Panc1 (cell line): Measurements from ENCODE around the gene IL11RA. TPM values are rescaled to one million over a fixed set of nuclear protein-coding genes. Genes with fewer than 3 reads are reported as not detected.
A peak's percentile ranks its signal among the peaks of the same experiment; 100 is the strongest.

Experiments
- ATAC-seq: fragments of 200-7000 bp; cut with Tn5 transposase; 2 replicates; pipeline ENCODE4 v1.9.1; 2020; ENCODE audit warnings: mild to moderate bottlenecking, moderate library complexity
- BruUV-seq: library from RNA; stranded (reverse); fragments of 400-500 nt; replicated peaks from 2 replicates; lab custom pipeline; 2021; lab: Mats Ljungman, UMichigan
- CTCF ChIA-PET: fragments of 300-600 bp; sonication (Branson Sonifier 250); formaldehyde crosslinking; loops from one replicate; lab custom pipeline; 2022; ENCODE audit warnings: antibody characterized with exemption; lab: Charles Lee
- POLR2A ChIA-PET: fragments of 300-600 bp; sonication (Branson Sonifier 250); formaldehyde crosslinking; loops from one replicate; lab custom pipeline; 2022; ENCODE audit warnings: antibody characterized with exemption; lab: Charles Lee
- DNase-seq: peaks from one replicate; pipeline ENCODE4 v3.0.0-alpha.2; 2010; ENCODE audit warnings: low read depth, low spot score
- H3K27ac ChIP-seq: 2 replicates; pipeline ENCODE4 v1.5.1; 2011; ENCODE audit warnings: mild to moderate bottlenecking, low read length, inconsistent platforms
- H3K27me3 ChIP-seq: fragments of 200-500 bp; sonication (Bioruptor generic); 2 replicates; pipeline ENCODE4 v1.6.0; 2014; ENCODE audit warnings: low read length, inconsistent platforms; ENCODE audit not compliant: control insufficient read depth, insufficient read depth
- H3K36me3 ChIP-seq: fragments of 200-500 bp; sonication (Bioruptor generic); 2 replicates; pipeline ENCODE4 v1.5.1; 2014; ENCODE audit warnings: inconsistent platforms, mild to moderate bottlenecking, low read length, moderate library complexity; ENCODE audit not compliant: control insufficient read depth, insufficient read depth
- H3K4me1 ChIP-seq: 2 replicates; pipeline ENCODE4 v1.5.1; 2011; ENCODE audit warnings: inconsistent platforms, mild to moderate bottlenecking, low read length, moderate library complexity; ENCODE audit not compliant: control insufficient read depth, insufficient read depth
- H3K4me3 ChIP-seq, 2 experiments: 2 replicates each; pipeline ENCODE4 v1.5.1; 2011 to 2012; ENCODE audit warnings: low read depth in 2 of 2, low read length in 2 of 2, mild to moderate bottlenecking in 2 of 2, inconsistent platforms in 1 of 2, moderate library complexity in 1 of 2
- H3K9me3 ChIP-seq: fragments of 200-500 bp; sonication (Bioruptor generic); 2 replicates; pipeline ENCODE4 v1.5.1; 2014; ENCODE audit warnings: low read depth, mild to moderate bottlenecking, inconsistent platforms, low read length, moderate library complexity; ENCODE audit not compliant: control insufficient read depth, insufficient read depth
- POLR2AphosphoS5 ChIP-seq: IDR thresholded peaks from 2 replicates; pipeline ENCODE4 v1.6.1; 2012; ENCODE audit warnings: mild to moderate bottlenecking, low read depth, low read length, moderate library complexity
- SIN3A ChIP-seq: IDR thresholded peaks from 2 replicates; pipeline ENCODE4 v1.6.1; 2012; ENCODE audit warnings: low read depth, mild to moderate bottlenecking, low read length, moderate library complexity, borderline replicate concordance; ENCODE audit not compliant: insufficient read depth
- TCF7L2 ChIP-seq: IDR thresholded peaks from 2 replicates; pipeline ENCODE4 v1.6.1; 2011; ENCODE audit warnings: mild to moderate bottlenecking, low read depth, low read length, inconsistent platforms
- in situ Hi-C: cut with HindIII; loops from 2 replicates; pipeline ENCODE4 v1.10.0; 2016; ENCODE audit warnings: low sequenced_read_pairs, low pct_unique_long_range_greater_than_20kb
- intact Hi-C: fragments of 100-400 bp; cut with micrococcal nuclease; formaldehyde crosslinking; loops from one replicate; pipeline ENCODE4 v1.10.0; 2022; ENCODE audit not compliant: unreplicated experiment
- total RNA-seq: library from RNA; stranded (reverse); gene quantifications from one replicate; pipeline ENCODE4 v1.2.1, GENCODE V29; 2021; ENCODE audit not compliant: unreplicated experiment
- TF ChIP-seq, protein P1 (sequence below): fragments of 450-650 bp; IDR thresholded peaks from 2 replicates; pipeline ENCODE4 v1.5.1; 2017; ENCODE audit warnings: mild to moderate bottlenecking
- TF ChIP-seq, protein P2 (sequence below), 2 experiments: IDR thresholded peaks; 2 replicates each; pipeline ENCODE4 v1.6.1; 2011 to 2012; ENCODE audit warnings: low read depth in 2 of 2, control low read depth in 1 of 2, low read length in 1 of 2, mild to moderate bottlenecking in 1 of 2, moderate library complexity in 1 of 2; ENCODE audit not compliant: insufficient read depth in 1 of 2

The IL11RA gene
- total RNA-seq, 1 experiment from 2014 or later = 21.6 TPM

- DNase-seq = no peak
- in situ Hi-C loops = no loop called here
- H3K27me3 ChIP-seq = no peaks in the 10 kb centered on the region
- no peaks in the 10 kb centered on the region for H3K9me3 ChIP-seq
- POLR2A ChIA-PET = interaction anchor here (0.6 kb wide), 1 partner anchor 378 kb away, joined by 5 read pairs; no protein-coding TSS in a partner anchor
- no peak for TF ChIP-seq SIN3A
- TF ChIP-seq TCF7L2 = no peak
- TF ChIP-seq, protein P1, sequence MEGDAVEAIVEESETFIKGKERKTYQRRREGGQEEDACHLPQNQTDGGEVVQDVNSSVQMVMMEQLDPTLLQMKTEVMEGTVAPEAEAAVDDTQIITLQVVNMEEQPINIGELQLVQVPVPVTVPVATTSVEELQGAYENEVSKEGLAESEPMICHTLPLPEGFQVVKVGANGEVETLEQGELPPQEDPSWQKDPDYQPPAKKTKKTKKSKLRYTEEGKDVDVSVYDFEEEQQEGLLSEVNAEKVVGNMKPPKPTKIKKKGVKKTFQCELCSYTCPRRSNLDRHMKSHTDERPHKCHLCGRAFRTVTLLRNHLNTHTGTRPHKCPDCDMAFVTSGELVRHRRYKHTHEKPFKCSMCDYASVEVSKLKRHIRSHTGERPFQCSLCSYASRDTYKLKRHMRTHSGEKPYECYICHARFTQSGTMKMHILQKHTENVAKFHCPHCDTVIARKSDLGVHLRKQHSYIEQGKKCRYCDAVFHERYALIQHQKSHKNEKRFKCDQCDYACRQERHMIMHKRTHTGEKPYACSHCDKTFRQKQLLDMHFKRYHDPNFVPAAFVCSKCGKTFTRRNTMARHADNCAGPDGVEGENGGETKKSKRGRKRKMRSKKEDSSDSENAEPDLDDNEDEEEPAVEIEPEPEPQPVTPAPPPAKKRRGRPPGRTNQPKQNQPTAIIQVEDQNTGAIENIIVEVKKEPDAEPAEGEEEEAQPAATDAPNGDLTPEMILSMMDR = no peak
- no peak for TF ChIP-seq POLR2AphosphoS5
- TF ChIP-seq, protein P2, sequence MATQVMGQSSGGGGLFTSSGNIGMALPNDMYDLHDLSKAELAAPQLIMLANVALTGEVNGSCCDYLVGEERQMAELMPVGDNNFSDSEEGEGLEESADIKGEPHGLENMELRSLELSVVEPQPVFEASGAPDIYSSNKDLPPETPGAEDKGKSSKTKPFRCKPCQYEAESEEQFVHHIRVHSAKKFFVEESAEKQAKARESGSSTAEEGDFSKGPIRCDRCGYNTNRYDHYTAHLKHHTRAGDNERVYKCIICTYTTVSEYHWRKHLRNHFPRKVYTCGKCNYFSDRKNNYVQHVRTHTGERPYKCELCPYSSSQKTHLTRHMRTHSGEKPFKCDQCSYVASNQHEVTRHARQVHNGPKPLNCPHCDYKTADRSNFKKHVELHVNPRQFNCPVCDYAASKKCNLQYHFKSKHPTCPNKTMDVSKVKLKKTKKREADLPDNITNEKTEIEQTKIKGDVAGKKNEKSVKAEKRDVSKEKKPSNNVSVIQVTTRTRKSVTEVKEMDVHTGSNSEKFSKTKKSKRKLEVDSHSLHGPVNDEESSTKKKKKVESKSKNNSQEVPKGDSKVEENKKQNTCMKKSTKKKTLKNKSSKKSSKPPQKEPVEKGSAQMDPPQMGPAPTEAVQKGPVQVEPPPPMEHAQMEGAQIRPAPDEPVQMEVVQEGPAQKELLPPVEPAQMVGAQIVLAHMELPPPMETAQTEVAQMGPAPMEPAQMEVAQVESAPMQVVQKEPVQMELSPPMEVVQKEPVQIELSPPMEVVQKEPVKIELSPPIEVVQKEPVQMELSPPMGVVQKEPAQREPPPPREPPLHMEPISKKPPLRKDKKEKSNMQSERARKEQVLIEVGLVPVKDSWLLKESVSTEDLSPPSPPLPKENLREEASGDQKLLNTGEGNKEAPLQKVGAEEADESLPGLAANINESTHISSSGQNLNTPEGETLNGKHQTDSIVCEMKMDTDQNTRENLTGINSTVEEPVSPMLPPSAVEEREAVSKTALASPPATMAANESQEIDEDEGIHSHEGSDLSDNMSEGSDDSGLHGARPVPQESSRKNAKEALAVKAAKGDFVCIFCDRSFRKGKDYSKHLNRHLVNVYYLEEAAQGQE (IDR thresholded peaks at IDR 0.05; ENCODE audit: insufficient read depth in 1 of 2, low read depth in 2 of 2, low read length in 1 of 2) = no peak
- no peaks in the 10 kb centered on the region for H3K36me3 ChIP-seq
- no peak within 1 kb of the TSS for H3K4me3 ChIP-seq
- intact Hi-C loops = no loop called here
- no TSS peak for BruUV-seq
- CTCF ChIA-PET = interaction anchor here (0.6 to 1.1 kb wide), 2 partner anchors 8 to 11 kb away, joined by 3 read pairs; no protein-coding TSS in a partner anchor
- peak; percentile 59 for ATAC-seq
- H3K4me1 ChIP-seq = no peaks in the 10 kb centered on the region
- H3K27ac ChIP-seq = no peak within 1 kb of the TSS
These were observed 39.3 kb downstream of the IL11RA start, which contains the start of gene CCL19 for GRCh38 chr9:34690983-34691935. TSS of gene CCL19 (minus strand) at chr9:34691276. CDS start at chr9:34691139, 137 bp downstream.

- ATAC-seq (no peak), DNase-seq (no peak)
- Histone ChIP-seq H3K27me3 (no peaks in the 10 kb centered on the region), H3K9me3 (no peaks in the 10 kb centered on the region), H3K36me3 (no peaks in the 10 kb centered on the region), H3K4me1 (no peaks in the 10 kb centered on the region), H3K27ac (no peak overlapping the region), H3K4me3 (no peak overlapping the region)
- in situ Hi-C loops = no loop called here
- ChIA-PET CTCF (interaction anchor here (0.9 to 1.1 kb wide), 2 partner anchors 11 to 417 kb away, joined by 3 to 5 read pairs; no protein-coding TSS in a partner anchor), POLR2A (interaction anchor here (0.6 to 0.8 kb wide), 3 partner anchors 22 to 377 kb away, joined by 3 to 17 read pairs (median 5); no protein-coding TSS in a partner anchor)
- TF ChIP-seq, protein P1 = no peak
- no peak for TF ChIP-seq SIN3A
- TF ChIP-seq, protein P2 (IDR thresholded peaks at IDR 0.05; ENCODE audit: insufficient read depth in 1 of 2, low read depth in 2 of 2, low read length in 1 of 2) = no peak
- TF ChIP-seq POLR2AphosphoS5 = no peak
- no peak for TF ChIP-seq TCF7L2
- intact Hi-C loops = no loop called here
- no TSS peak for BruUV-seq
These were observed 39.9 kb downstream of the IL11RA start for GRCh38 chr9:34691936-34692315.
